Activated CD4-positive, alpha-beta T cell treated with anti-CD3 and anti-CD28 coated beads, Interleukin-2, amount 50 U/mL, for 1 hour (primary cell): ENCODE results near the gene GRK5.

Source experiments
- DNase-seq: peaks from one replicate; pipeline ENCODE4 v3.0.0-alpha.2; 2020

Gene GRK5

GRCh38 chr10:119323085-119324016, 116.0 kb downstream of the GRK5 start:
- no peak for DNase-seq

DNA sequence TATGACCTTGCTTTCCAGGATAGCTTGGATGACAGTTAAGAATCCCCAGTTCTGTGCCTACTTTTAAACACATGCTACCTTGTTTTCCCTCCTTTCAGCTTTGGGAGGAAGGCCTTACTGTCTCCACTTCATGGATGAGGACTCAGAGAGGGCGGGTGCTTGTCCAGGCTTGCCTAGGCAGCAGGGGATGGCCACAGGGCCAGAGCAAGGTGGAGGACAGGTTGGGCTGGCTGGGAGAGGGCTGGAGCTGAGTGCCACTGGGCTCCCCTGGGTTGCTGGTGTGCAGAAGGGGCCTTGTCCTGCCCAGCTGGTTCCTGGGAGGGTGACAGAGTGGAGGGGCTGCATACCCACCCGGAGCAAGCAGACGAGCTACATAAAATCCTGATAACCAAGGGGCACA, 117.8 kb downstream of the GRK5 start:
- no peak for DNase-seq

- DNase-seq = no peak
Observed at GRCh38 chr10:119326167-119326566, 118.8 kb downstream of the GRK5 start.

GRCh38 chr10:119327096-119327745, 119.8 kb downstream of the GRK5 start:
- no peak for DNase-seq

DNA sequence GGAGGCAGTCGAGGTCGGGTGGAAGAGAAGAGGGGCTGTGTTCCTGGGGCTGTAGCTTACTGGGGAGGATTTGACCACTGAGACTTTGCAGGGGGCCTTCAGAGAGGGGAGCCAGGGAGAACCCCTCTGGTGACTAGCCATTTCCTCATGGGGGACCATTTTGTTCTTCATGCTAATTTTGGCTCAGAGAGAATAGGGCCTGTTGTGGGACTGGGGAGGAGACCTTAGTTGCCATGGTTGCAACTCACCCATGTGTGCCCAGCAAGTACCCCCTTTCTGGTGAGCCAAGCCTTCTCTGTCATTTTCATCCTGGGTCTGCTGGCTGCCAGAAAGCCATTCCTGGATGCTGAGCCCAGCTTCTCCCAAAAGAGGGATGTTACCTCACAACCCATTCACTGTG, 120.9 kb downstream of the GRK5 start:
- no peak for DNase-seq

DNA sequence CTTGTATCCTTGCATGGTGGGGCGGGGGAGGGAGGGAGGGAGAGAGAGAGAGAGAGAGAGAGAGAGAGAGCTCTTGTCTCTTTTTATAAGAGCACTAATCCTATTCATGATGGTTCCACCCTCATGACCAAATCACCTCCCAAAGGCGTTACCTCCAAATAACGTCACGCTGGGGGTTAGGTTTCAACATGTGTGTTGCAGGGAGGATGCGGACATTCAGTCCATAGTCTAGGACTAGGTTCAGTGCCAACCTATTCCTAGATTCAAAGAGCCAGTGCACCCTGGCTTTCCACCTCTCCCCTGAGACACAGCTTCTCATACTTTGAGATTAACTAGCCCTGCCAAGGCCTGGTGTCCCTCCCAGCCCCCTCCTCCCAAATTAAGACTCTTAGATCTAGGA, 123.0 kb downstream of the GRK5 start:
- DNase-seq = no peak

DNA sequence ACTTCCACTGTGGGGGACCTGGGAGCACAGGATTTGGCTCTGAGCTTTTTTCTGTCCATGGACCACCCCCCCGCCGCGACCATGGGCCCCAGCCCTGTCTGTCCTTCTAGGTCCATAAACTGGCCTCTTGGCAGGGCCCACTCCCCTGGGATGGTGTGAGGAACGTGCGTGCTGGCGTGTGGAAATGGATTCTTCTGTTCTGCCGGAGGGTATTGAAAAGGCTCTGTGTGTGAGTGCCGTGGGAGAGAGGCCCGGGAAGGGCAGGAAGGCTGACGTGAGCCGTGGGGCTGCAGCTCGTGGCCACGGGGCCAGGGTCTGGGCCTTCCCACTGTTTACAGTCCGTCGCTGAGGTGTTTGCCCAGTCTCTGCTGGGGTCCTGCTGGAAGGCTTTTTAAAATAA, 123.7 kb downstream of the GRK5 start:
- DNase-seq = no peak

GRCh38 chr10:119333146-119333792, 125.9 kb downstream of the GRK5 start:
- DNase-seq = peak; percentile 16

GRCh38 chr10:119335671-119336353, 128.4 kb downstream of the GRK5 start:
- no peak for DNase-seq

- no peak for DNase-seq
Observed at GRCh38 chr10:119336599-119336998, 129.2 kb downstream of the GRK5 start.

DNA sequence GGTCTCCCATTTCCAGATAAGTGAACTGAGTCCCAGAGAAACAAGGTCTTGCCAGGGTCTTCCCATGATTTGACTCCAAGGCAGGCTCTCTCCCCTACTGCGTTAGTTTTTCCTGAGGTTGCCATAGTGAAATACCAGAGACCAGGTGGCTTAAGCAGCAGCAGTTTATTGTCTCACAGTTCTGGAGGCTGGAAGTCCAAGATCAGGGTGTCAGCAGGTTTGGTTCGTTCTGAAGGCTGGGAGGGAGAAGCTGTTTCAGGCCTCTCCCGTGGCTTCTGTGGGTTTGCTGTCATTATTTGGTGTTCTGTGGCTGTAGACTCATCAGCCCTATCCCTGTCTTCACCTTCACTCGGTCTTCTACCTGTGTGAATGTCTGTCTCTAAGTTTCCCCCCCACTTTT, 129.9 kb downstream of the GRK5 start:
- no peak for DNase-seq

- DNase-seq = no peak
Observed at GRCh38 chr10:119337796-119338432, 130.5 kb downstream of the GRK5 start.

DNA sequence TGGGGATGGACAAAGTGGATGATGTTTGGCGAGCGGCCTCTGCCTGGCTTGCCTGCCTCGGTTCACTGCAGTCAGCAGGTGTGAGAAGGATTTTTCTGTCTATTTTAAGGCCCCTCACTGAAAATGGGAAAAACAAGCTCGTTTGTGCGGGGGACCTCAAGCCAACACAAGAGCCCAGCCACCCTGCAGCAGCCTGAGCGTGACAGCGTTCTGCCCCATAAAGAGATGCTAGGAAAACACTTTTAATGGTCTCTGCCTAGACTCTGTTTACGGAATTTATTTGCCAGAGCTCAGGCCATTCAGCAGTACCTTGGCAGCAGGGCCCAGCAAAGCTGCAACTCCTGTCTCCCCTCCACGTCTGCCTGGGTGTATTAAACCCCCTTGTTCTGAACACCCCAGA, 131.7 kb downstream of the GRK5 start:
- no peak for DNase-seq

- DNase-seq = no peak
Observed at GRCh38 chr10:119340893-119341458, 133.6 kb downstream of the GRK5 start.

DNA sequence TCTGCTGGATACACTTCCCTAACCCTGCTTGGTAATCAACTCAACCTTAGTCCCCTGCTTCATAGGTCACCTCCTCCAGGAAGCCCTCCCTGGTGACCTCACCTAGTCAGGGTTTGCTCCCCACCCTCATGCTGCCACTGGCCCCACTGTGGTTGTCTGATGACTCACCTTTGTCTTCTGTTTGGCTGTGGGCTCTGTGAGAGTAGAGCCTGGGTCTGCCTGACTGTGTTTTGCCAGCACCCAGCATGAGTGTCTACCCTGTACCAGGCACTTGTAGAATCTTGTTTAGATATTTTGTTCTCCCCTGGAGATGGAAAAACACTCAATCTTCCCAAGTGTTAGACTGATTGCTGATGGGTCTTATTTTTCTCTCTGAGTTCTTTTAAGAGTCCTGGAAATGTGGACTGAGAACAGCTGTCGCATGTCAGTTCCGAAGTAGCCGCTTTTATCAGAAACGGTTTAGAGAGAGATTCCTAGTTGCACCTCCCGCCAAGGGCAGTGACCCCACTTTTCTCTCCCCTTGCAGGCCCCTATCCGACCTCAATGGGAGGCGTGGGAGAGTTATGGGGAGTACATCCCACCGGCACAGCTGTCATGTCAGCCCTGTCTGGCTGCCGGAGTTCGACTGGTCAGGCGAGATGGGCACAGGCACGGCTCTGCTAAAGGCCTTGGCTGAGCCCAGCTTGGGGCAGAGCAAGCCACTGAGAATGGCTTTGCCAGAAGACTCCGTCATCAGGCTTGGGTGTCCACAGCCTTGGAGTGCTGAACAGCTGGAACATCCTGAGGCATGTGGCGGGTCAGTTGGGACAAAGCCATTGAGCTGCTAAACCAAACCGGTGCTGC, 134.3 kb downstream of the GRK5 start:
- DNase-seq = peak; percentile 18

DNA sequence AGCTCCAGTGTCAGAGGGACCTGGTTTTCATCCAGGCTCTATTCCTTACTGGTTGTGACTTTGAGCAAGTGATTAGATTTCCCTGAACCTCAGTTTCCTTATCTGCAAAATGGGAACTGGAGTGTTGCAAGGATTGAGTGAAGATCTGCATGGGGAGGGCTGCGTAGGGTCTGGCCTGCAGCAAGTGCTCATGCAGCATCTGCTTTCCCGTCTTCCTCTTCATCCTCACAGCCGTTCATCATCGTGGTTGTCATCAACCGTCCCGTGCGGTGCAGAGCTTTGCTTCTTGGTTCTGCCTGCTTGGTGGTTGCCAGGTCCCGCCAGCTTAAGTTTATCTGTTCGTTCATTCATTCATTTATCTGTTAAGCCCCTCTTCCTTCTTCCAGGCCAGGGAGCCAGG, 135.0 kb downstream of the GRK5 start:
- no peak for DNase-seq

DNA sequence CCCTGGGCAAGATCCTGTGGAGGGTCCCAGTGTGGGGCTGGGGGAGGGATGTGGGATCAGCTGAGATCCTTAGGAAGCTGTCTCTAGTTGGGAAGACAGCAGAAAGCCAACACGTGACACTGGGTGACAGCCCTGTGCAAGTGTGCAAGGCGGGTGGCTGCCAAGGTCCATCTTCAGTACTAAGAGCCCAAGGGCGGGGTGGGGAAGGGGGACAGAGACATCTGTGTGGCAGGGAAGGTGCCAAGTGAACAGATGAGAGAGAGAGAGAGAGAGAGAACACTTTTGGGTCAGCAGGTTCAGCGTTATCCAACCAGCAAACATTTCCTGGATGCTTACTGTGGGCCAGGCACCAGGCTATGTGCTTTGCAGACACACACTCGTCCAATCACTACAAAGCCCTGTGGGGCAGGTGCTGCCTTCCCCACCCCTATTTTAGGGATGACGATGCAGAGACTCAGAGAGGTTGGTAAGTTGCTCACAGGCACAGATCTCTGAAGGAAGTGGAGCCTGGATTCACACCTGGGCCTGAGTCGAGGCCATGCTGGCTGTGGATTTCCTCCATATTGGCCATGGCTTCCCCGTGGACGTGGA, 135.7 kb downstream of the GRK5 start:
- no peak for DNase-seq

DNA sequence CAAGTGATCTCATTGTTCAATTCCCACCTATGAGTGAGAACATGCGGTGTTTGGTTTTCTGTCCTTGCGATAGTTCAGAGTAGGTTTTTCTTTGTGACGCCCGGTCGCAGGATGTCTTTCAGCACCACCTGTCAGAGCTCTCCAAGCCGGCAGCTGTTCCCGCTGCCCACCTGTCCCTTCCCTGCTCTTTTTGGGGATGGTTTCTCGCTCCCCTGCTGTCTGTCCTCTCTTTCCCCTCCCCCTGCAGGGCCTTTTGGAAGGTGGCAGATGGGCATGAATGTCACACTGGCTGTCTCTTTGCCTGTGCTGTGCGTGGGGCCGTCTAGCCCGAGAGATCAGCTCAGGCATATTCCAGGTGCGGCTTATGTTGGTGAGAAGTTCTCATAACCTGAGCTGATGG, 137.0 kb downstream of the GRK5 start:
- no peak for DNase-seq

GRCh38 chr10:119346095-119346832, 138.9 kb downstream of the GRK5 start:
- DNase-seq = no peak
